GM19025 (cell line): ENCODE data around the gene RAB11FIP5.
"Not testable (repeated sequence)": the region's sequence is repeated elsewhere in the genome, so short reads cannot be mapped to it uniquely, and the experiment has no call there.

Experiments used
- ATAC-seq: cut with Tn5 transposase; IDR thresholded peaks from one replicate; pipeline ENCODE4 v1.9.1; 2021; ENCODE audit warnings: mild to moderate bottlenecking, low read depth, moderate library complexity; ENCODE audit not compliant: unreplicated experiment

The RAB11FIP5 gene

GRCh38 chr2:73071360-73072128, 41.2 kb downstream of the RAB11FIP5 start, which contains the start of gene SFXN5:
Gene SFXN5, minus strand, starts transcription at chr2:73071712. Its CDS starts 7 bp downstream, at chr2:73071705.
- peak; percentile 89 for ATAC-seq

GRCh38 chr2:73070643-73071359, 41.9 kb downstream of the RAB11FIP5 start:
- peak; percentile 27 for ATAC-seq

- no peak for ATAC-seq
Observed at GRCh38 chr2:73069855-73070642, 42.7 kb downstream of the RAB11FIP5 start.

- no peak for ATAC-seq
Observed at GRCh38 chr2:73069041-73069854, 43.5 kb downstream of the RAB11FIP5 start.

- ATAC-seq: no peak
Observed at GRCh38 chr2:73068147-73068546, 44.6 kb downstream of the RAB11FIP5 start.

- ATAC-seq: no peak
Observed at GRCh38 chr2:73067043-73067442, 45.7 kb downstream of the RAB11FIP5 start.

GRCh38 chr2:73065070-73065469, 47.7 kb downstream of the RAB11FIP5 start:
- not testable (repeated sequence) for ATAC-seq

- ATAC-seq: no peak
Observed at GRCh38 chr2:73063909-73064875, 48.6 kb downstream of the RAB11FIP5 start.

GRCh38 chr2:73063472-73063871, 49.3 kb downstream of the RAB11FIP5 start:
- ATAC-seq: no peak

- no peak for ATAC-seq
Observed at GRCh38 chr2:73059106-73059505, 53.6 kb downstream of the RAB11FIP5 start.

- no peak for ATAC-seq
Observed at GRCh38 chr2:73054980-73055379, 57.8 kb downstream of the RAB11FIP5 start.

- no peak for ATAC-seq
Observed at GRCh38 chr2:73053316-73054114, 59.2 kb downstream of the RAB11FIP5 start.

GRCh38 chr2:73050121-73050545, 62.6 kb downstream of the RAB11FIP5 start:
- no peak for ATAC-seq

GRCh38 chr2:73043929-73044832, 68.6 kb downstream of the RAB11FIP5 start:
- ATAC-seq: no peak

GRCh38 chr2:73043276-73043675, 69.5 kb downstream of the RAB11FIP5 start:
- no peak for ATAC-seq

GRCh38 chr2:73037947-73038585, 74.7 kb downstream of the RAB11FIP5 start:
- no peak for ATAC-seq

GRCh38 chr2:73036766-73037165, 76.0 kb downstream of the RAB11FIP5 start:
- ATAC-seq: no peak
